ENCODE measurements around the gene CAMTA1. TPM values are rescaled to one million over a fixed set of nuclear protein-coding genes. Genes with fewer than 3 reads are reported as not detected.
A peak's percentile ranks its signal among the peaks of the same experiment; 100 is the strongest.

CAMTA1 gene
- total RNA-seq, 1 donor from 2014 or later, result 68.9 TPM

GRCh38 chr1:7104339-7104738, 319.1 kb downstream of the CAMTA1 start:
- DNase-seq (ENCODE audit: low read depth), result no peak

- no peak for DNase-seq (ENCODE audit: low read depth)
These were observed 320.0 kb downstream of the CAMTA1 start for GRCh38 chr1:7105269-7105668.

- DNase-seq (ENCODE audit: low read depth), result no peak
These were observed 321.3 kb downstream of the CAMTA1 start for GRCh38 chr1:7106442-7107108.

- DNase-seq (ENCODE audit: low read depth), result no peak
These were observed 322.0 kb downstream of the CAMTA1 start for GRCh38 chr1:7107109-7107830.

- no peak for DNase-seq (ENCODE audit: low read depth)
These were observed 323.0 kb downstream of the CAMTA1 start for GRCh38 chr1:7108251-7108650.

- no peak for DNase-seq (ENCODE audit: low read depth)
These were observed 324.6 kb downstream of the CAMTA1 start for GRCh38 chr1:7109901-7110300.

GRCh38 chr1:7110321-7110720, 325.1 kb downstream of the CAMTA1 start:
- DNase-seq (ENCODE audit: low read depth), result no peak

- DNase-seq (ENCODE audit: low read depth), result no peak
These were observed 326.6 kb downstream of the CAMTA1 start for GRCh38 chr1:7111853-7112252.

- no peak for DNase-seq (ENCODE audit: low read depth)
These were observed 327.9 kb downstream of the CAMTA1 start for GRCh38 chr1:7113136-7113535.

- no peak for DNase-seq (ENCODE audit: low read depth)
These were observed 328.6 kb downstream of the CAMTA1 start for GRCh38 chr1:7113822-7114221.

GRCh38 chr1:7116001-7116400, 330.7 kb downstream of the CAMTA1 start:
- DNase-seq (ENCODE audit: low read depth), result no peak

GRCh38 chr1:7117399-7118281, 332.4 kb downstream of the CAMTA1 start:
- DNase-seq (ENCODE audit: low read depth), result peak; percentile 83

- no peak for DNase-seq (ENCODE audit: low read depth)
These were observed 333.9 kb downstream of the CAMTA1 start for GRCh38 chr1:7119156-7119555.

GRCh38 chr1:7120863-7121621, 335.8 kb downstream of the CAMTA1 start:
- no peak for DNase-seq (ENCODE audit: low read depth)

- DNase-seq (ENCODE audit: low read depth), result no peak
These were observed 336.4 kb downstream of the CAMTA1 start for GRCh38 chr1:7121622-7121988.

GRCh38 chr1:7127322-7128075, 342.2 kb downstream of the CAMTA1 start:
- DNase-seq (ENCODE audit: low read depth), result no peak

- DNase-seq (ENCODE audit: low read depth), result no peak
These were observed 343.0 kb downstream of the CAMTA1 start for GRCh38 chr1:7128293-7128692.

- no peak for DNase-seq (ENCODE audit: low read depth)
These were observed 344.9 kb downstream of the CAMTA1 start for GRCh38 chr1:7130127-7130526.

- DNase-seq (ENCODE audit: low read depth), result no peak
These were observed 350.2 kb downstream of the CAMTA1 start for GRCh38 chr1:7135493-7135892.

- DNase-seq (ENCODE audit: low read depth), result no peak
These were observed 351.1 kb downstream of the CAMTA1 start for GRCh38 chr1:7136166-7136953.

Data from myocyte (in vitro differentiated cells).